MCF 10A (cell line): ENCODE results near the gene KLHL41. TPM values are rescaled to one million over a fixed set of nuclear protein-coding genes. Genes with fewer than 3 reads are reported as not detected.

Experiments
- BruUV-seq: library from RNA; stranded (reverse); fragments of 400-500 nt; replicated peaks from 2 replicates; lab custom pipeline; 2021; lab: Mats Ljungman, UMichigan
- CTCF ChIA-PET: fragments of 300-600 bp; sonication (Branson Sonifier 250); formaldehyde crosslinking; extraction: SDS; loops from one replicate; lab custom pipeline; 2021; ENCODE audit warnings: antibody characterized with exemption, inconsistent platforms; lab: Yijun Ruan, JAX
- POLR2A ChIA-PET: fragments of 300-600, 350-650 bp; sonication (Branson Sonifier 250); formaldehyde crosslinking; extraction: SDS; loops from one replicate; lab custom pipeline; 2020; ENCODE audit warnings: antibody characterized with exemption, inconsistent platforms; lab: Yijun Ruan, JAX
- DNase-seq: peaks from one replicate; pipeline ENCODE4 v3.0.0-alpha.2; 2018; ENCODE audit not compliant: unreplicated experiment
- H3K27ac Mint-ChIP-seq: one replicate; pipeline ENCODE4 v1.8.0; 2022; ENCODE audit warnings: mild to moderate bottlenecking, low read depth, mixed read lengths; ENCODE audit not compliant: unreplicated experiment
- H3K27me3 Mint-ChIP-seq: one replicate; pipeline ENCODE4 v1.8.0; 2022; ENCODE audit warnings: mixed read lengths; ENCODE audit not compliant: insufficient read depth, unreplicated experiment
- H3K36me3 Mint-ChIP-seq: one replicate; pipeline ENCODE4 v1.8.0; 2022; ENCODE audit warnings: mild to moderate bottlenecking, moderate library complexity, mixed read lengths; ENCODE audit not compliant: insufficient read depth, unreplicated experiment
- H3K4me1 Mint-ChIP-seq: one replicate; pipeline ENCODE4 v1.8.0; 2022; ENCODE audit warnings: mixed read lengths; ENCODE audit not compliant: insufficient read depth, unreplicated experiment
- H3K4me3 Mint-ChIP-seq: one replicate; pipeline ENCODE4 v1.8.0; 2022; ENCODE audit warnings: mild to moderate bottlenecking, moderate library complexity, mixed read lengths; ENCODE audit not compliant: unreplicated experiment
- H3K9me3 Mint-ChIP-seq: one replicate; pipeline ENCODE4 v1.8.0; 2022; ENCODE audit warnings: mixed read lengths; ENCODE audit not compliant: unreplicated experiment
- CTCF ChIP-seq: fragments of 200-600 bp; IDR thresholded peaks from one replicate; pipeline ENCODE4 v1.8.0; 2022; ENCODE audit warnings: antibody characterized with exemption, mild to moderate bottlenecking; ENCODE audit not compliant: unreplicated experiment
- intact Hi-C: fragments of 100-400 bp; cut with micrococcal nuclease; formaldehyde crosslinking; loops from 2 replicates; pipeline ENCODE4 v1.14.1; 2022
- total RNA-seq: library from RNA; stranded (reverse); gene quantifications from 2 replicates; pipeline ENCODE4 v1.2.3, GENCODE V29; 2022

Gene KLHL41
- total RNA-seq, 1 experiment from 2014 or later = 0.35 TPM

GRCh38 chr2:169464466-169464865 is 45.0 kb upstream of the KLHL41 start:
- intact Hi-C loops = no loop called here
- Mint-ChIP-seq H3K4me1 (peaks cover 14% of the 10 kb centered on the region), H3K27me3 (no peaks in the 10 kb centered on the region), H3K4me3 (no peak overlapping the region), H3K9me3 (no peaks in the 10 kb centered on the region), H3K36me3 (no peaks in the 10 kb centered on the region), H3K27ac (no peak overlapping the region)
- CTCF ChIA-PET = interaction anchor here (0.6 to 4.4 kb wide), 3 partner anchors 12 to 360 kb away, joined by 3 to 33 read pairs (median 4); partner anchors contain the start of genes BBS5 and METTL5
- TF ChIP-seq CTCF = no peak
- BruUV-seq = no TSS peak
- POLR2A ChIA-PET = interaction anchor here (1.2 to 3.2 kb wide), 3 partner anchors 14 to 121 kb away, joined by 3 to 18 read pairs (median 3); partner anchors contain the start of gene BBS5
- DNase-seq = no peak

- Mint-ChIP-seq H3K27me3 (no peaks in the 10 kb centered on the region), H3K4me3 (no peak overlapping the region), H3K27ac (no peak overlapping the region), H3K9me3 (no peaks in the 10 kb centered on the region), H3K36me3 (no peaks in the 10 kb centered on the region), H3K4me1 (peaks cover 14% of the 10 kb centered on the region)
- intact Hi-C loops = no loop called here
- DNase-seq = no peak
- CTCF ChIA-PET = interaction anchor here (0.9 to 4.4 kb wide), 2 partner anchors 13 to 14 kb away, joined by 4 to 33 read pairs; partner anchors contain the start of gene BBS5
- POLR2A ChIA-PET = interaction anchor here (1.2 to 3.2 kb wide), 3 partner anchors 14 to 120 kb away, joined by 3 to 18 read pairs (median 3); partner anchors contain the start of gene BBS5
- BruUV-seq = no TSS peak
- TF ChIP-seq CTCF = no peak
Measured at GRCh38 chr2:169464882-169465281, 44.6 kb upstream of the KLHL41 start.

GRCh38 chr2:169468841-169469240 is 40.7 kb upstream of the KLHL41 start:
- Mint-ChIP-seq H3K9me3 (no peaks in the 10 kb centered on the region), H3K27me3 (no peaks in the 10 kb centered on the region), H3K4me1 (peaks cover 2% of the 10 kb centered on the region), H3K36me3 (no peaks in the 10 kb centered on the region), H3K4me3 (no peak overlapping the region), H3K27ac (no peak overlapping the region)
- no TSS peak for BruUV-seq
- intact Hi-C loops = no loop called here
- ChIA-PET CTCF (interaction anchor here (1.1 to 1.2 kb wide), 3 partner anchors 10 to 21 kb away, joined by 3 to 4 read pairs (median 3); partner anchors contain the start of gene BBS5), POLR2A (no interaction called here)
- no peak for TF ChIP-seq CTCF
- DNase-seq = no peak

GRCh38 chr2:169469952-169470572 is 39.4 kb upstream of the KLHL41 start:
- Mint-ChIP-seq H3K4me1 (no peaks in the 10 kb centered on the region), H3K36me3 (no peaks in the 10 kb centered on the region), H3K9me3 (no peaks in the 10 kb centered on the region), H3K4me3 (no peak overlapping the region), H3K27me3 (no peaks in the 10 kb centered on the region), H3K27ac (no peak overlapping the region)
- BruUV-seq = no TSS peak
- TF ChIP-seq CTCF = no peak
- CTCF ChIA-PET = interaction anchor here (1.1 kb wide), 2 partner anchors 19 to 20 kb away, joined by 3 to 4 read pairs; no protein-coding TSS in a partner anchor
- POLR2A ChIA-PET = interaction anchor here (0.9 to 1.0 kb wide), 2 partner anchors 15 to 19 kb away, joined by 3 to 4 read pairs; no protein-coding TSS in a partner anchor
- intact Hi-C loops = no loop called here
- DNase-seq = no peak
